ENCODE data around the gene PPIP5K2.

Gene PPIP5K2

DNA sequence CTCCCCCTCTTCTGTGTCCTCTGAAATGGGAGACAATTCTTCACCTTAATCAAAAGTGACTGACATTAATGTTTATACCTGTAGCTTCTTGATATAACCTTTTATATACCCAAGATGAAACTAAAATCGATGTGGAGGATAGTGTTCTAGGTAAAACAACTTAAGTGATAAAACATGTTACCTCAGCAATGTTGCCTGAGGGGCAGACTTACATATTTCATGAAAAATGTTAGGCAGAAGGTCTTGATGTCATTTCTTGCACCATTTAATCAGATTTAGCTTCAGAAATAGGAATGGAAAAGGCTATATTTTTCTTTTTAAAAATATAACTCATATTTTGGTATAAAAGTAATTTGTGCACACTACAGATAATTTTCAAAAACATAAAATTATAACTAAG lies 115.8 kb downstream of the PPIP5K2 start:
- no peak for DNase-seq (ENCODE audit: low read depth in 1 of 2, low spot score in 1 of 2)

- no peak for DNase-seq (ENCODE audit: low read depth in 1 of 2, low spot score in 1 of 2)
Observed at GRCh38 chr5:103237778-103238177, 117.7 kb downstream of the PPIP5K2 start.

- no peak for DNase-seq (ENCODE audit: low read depth in 1 of 2, low spot score in 1 of 2)
Observed at GRCh38 chr5:103243665-103244064, 123.6 kb downstream of the PPIP5K2 start.

- no peak for DNase-seq (ENCODE audit: low read depth in 1 of 2, low spot score in 1 of 2)
Observed at GRCh38 chr5:103244398-103244797, 124.3 kb downstream of the PPIP5K2 start.

DNA sequence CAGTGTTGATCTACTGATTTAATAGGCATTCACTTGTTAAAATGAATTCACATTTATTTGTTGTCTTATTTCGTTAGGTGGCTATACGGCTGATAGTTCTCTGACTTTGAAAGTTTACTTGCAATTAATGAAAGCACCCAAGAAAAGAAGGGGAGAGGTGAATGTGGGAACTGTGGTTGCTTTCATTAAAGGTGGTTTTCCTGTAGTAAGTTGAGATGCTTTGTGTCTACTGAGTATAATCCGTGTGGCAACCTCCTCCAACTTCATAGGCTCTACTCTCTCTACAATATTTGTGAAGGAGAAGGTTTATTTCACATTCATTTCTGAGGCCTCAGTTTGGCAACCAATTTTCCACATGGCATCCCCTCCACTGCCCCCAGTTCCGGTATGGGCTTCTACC lies 125.7 kb downstream of the PPIP5K2 start:
- no peak for DNase-seq (ENCODE audit: low read depth in 1 of 2, low spot score in 1 of 2)

- DNase-seq (ENCODE audit: low read depth in 1 of 2, low spot score in 1 of 2), result no peak
Observed at GRCh38 chr5:103247118-103247517, 127.0 kb downstream of the PPIP5K2 start.

DNA sequence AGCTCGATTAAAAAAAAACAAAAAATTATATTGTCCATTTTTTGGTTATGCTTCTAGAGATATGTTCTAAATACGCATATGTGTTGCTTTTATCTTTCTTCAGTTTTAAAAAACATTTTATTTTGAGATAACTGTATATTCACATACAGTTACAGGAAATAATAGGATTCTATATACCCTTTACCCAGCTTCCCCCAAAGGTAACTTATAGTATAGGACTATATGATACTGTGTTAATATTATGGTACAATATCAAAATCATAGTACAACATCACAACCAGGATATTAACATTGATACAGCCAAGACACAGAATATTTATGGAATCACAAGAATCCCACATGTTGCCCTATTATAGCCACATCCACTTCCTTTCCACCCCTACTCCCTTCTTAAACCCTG lies 129.0 kb downstream of the PPIP5K2 start:
- no peak for DNase-seq (ENCODE audit: low read depth in 1 of 2, low spot score in 1 of 2)

DNA sequence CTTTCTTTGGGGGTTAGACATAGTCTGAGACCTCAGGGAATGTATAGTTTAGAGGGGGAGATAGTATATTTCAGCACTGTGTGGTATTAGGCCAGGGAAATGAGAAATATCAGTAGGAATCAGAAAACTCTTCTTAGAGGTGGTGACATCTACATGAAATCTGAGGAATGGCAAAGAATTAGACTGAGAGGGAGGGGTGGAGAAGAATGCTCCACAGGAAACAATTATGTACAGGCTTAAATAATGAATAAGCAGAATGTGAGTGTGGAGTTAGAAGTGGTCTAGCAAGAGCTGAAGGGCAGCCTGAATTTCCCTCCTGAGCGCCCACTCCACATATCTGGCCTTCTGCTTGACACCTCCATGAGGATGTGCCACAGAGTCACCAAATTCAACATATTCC lies 134.8 kb downstream of the PPIP5K2 start:
- no peak for DNase-seq (ENCODE audit: low read depth in 1 of 2, low spot score in 1 of 2)

GRCh38 chr5:103255691-103256090 lies 135.6 kb downstream of the PPIP5K2 start:
- no peak for DNase-seq (ENCODE audit: low read depth in 1 of 2, low spot score in 1 of 2)

DNA sequence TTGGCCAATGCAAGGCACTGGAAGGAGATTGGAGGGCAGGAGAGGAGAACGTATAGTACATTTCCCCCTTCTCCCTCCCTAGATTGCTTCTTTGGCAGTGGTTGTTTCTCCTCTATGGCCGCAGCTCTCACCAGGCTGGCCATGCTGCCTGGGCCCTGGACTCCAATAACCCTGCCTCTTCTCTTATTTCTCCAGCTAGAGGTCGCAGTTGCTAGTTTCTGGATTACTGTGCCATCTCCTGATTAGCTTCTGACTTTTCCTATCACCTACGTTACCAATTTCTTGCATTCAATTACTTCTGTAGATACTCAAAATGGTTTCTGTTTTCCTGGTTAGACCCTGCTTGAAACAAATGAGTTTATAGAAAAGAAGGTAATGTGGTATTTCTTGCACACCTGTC lies 136.1 kb downstream of the PPIP5K2 start:
- no peak for DNase-seq (ENCODE audit: low read depth in 1 of 2, low spot score in 1 of 2)

DNA sequence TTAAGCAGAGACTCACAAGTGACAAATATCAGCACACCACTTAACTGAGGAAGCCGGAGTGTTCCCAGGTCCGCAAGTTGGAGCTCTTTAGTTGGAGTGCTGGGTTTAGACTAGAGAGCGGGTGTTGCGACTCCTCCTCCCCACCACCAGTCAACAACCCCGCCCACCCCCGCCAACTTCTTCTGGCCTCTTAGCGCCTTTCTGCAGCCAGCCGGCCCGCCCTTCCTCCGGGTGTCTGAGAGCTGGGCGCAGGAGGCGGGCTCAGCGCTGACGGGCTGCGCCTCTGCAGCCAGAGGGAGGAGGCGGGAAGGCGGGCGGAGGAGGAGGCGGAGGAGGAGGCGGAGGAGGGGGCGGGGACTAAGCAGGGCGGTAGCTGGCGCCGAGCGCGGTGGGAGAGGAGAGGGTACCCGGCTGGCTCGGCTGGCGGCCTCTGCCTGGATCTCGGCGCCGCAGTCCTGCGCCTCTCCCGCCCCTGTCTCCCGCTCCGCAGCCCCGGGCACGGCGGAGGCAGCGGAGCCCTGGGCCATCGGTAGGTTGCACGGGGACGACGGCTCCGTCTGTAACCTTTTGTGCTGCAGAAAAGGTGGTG lies 138.4 kb downstream of the PPIP5K2 start, which contains the start of gene MACIR:
MACIR (plus strand) TSS at position 396 of the 589 bp plus-strand sequence. CDS start 17,157 bp downstream, outside the sequence.
- peak; percentile 83 to 91 for DNase-seq (ENCODE audit: low read depth in 1 of 2, low spot score in 1 of 2)

DNA sequence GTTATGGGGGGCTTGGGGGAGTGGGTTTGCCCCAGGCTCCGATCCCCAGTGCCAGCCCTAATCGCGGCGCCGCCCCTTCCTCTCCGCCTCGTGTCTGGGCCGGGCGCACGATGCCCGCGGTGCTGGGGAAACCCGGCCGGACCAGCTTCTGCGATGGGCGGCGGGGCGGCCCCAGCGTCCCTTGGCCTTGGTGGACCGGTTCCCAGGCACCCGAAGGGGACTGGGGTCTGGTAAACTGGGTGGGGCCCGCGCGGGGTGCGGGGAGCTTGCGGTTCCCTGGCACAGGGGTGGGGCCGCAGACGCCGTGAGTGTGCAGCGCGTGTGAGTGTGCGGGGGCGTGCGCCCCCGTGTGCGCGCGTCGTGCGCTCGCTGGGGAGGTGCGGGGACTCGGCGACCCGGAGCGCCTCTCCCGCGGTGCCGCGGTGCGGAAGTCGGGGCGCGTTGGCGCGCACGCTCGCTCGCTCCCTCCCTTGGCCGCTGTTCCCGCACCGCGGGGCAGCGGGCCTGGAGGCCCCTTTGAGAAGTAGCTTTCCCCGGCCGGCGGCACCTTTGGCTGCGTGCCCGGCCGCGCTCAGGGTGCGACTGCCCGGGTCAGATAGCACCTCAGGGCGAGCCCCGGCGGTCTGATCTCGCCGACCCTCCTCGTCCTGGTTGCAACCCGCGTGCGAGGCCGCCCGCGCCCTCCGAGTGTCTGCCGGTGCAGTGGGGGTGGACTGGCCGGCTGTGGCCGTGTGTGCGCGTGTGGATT lies 139.0 kb downstream of the PPIP5K2 start:
- peak; percentile 24 to 54 for DNase-seq (ENCODE audit: low read depth in 1 of 2, low spot score in 1 of 2)

- no peak for DNase-seq (ENCODE audit: low read depth in 1 of 2, low spot score in 1 of 2)
Observed at GRCh38 chr5:103259705-103260355, 139.7 kb downstream of the PPIP5K2 start.

- no peak for DNase-seq (ENCODE audit: low read depth in 1 of 2, low spot score in 1 of 2)
Observed at GRCh38 chr5:103260951-103261350, 140.8 kb downstream of the PPIP5K2 start.
